ENCODE measurements around the gene PCNX3.
"Not testable (repeated sequence)": the region's sequence is repeated elsewhere in the genome, so short reads cannot be mapped to it uniquely, and the experiment has no call there.

PCNX3 gene

DNA sequence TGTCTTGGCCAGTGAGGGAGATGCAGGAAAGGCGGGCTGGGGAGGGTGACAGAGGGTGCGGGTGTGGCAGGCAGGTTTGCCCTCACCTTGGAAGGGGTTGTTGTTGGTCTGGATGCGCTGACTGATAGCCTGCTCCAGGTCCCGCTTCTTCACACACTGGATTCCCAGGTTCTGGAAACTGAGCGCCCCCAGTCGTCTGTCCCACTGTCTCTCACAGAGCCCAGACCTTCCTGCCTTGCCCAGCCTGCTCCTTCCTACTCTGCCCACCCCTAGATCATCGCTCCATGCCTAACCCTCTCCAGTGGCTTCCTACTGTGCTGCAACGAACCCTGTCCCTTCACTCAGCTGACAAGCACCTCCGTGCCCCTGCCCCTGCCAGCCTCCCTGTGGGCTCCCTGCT, 44.5 kb downstream of the PCNX3 start:
- DNase-seq (ENCODE audit: low read depth): no peak
- TF ChIP-seq, protein P1, sequence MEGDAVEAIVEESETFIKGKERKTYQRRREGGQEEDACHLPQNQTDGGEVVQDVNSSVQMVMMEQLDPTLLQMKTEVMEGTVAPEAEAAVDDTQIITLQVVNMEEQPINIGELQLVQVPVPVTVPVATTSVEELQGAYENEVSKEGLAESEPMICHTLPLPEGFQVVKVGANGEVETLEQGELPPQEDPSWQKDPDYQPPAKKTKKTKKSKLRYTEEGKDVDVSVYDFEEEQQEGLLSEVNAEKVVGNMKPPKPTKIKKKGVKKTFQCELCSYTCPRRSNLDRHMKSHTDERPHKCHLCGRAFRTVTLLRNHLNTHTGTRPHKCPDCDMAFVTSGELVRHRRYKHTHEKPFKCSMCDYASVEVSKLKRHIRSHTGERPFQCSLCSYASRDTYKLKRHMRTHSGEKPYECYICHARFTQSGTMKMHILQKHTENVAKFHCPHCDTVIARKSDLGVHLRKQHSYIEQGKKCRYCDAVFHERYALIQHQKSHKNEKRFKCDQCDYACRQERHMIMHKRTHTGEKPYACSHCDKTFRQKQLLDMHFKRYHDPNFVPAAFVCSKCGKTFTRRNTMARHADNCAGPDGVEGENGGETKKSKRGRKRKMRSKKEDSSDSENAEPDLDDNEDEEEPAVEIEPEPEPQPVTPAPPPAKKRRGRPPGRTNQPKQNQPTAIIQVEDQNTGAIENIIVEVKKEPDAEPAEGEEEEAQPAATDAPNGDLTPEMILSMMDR (IDR thresholded peaks at IDR 0.05; ENCODE audit: control insufficient read depth, insufficient read depth, low read depth, low read length, missing control alignments): no peak
- no peak overlapping the region for H3K4me3 ChIP-seq (ENCODE audit: control insufficient read depth, low read depth, low read length)

- not testable (repeated sequence) for H3K4me3 ChIP-seq (ENCODE audit: control insufficient read depth, low read depth, low read length); DNase-seq (ENCODE audit: low read depth)
These were observed 45.3 kb downstream of the PCNX3 start for GRCh38 chr11:65660908-65661307.

- H3K4me3 ChIP-seq (ENCODE audit: control insufficient read depth, low read depth, low read length): peak overlapping the region; percentile 65
- TF ChIP-seq, protein P1 (IDR thresholded peaks at IDR 0.05; ENCODE audit: control insufficient read depth, insufficient read depth, low read depth, low read length, missing control alignments): no peak
- no peak for DNase-seq (ENCODE audit: low read depth)
These were observed 46.1 kb downstream of the PCNX3 start for GRCh38 chr11:65661599-65662246.

- peak overlapping the region; percentile 65 for H3K4me3 ChIP-seq (ENCODE audit: control insufficient read depth, low read depth, low read length)
- DNase-seq (ENCODE audit: low read depth): no peak
- TF ChIP-seq, protein P1 (IDR thresholded peaks at IDR 0.05; ENCODE audit: control insufficient read depth, insufficient read depth, low read depth, low read length, missing control alignments): no peak
These were observed 46.7 kb downstream of the PCNX3 start for GRCh38 chr11:65662247-65662798.

DNA sequence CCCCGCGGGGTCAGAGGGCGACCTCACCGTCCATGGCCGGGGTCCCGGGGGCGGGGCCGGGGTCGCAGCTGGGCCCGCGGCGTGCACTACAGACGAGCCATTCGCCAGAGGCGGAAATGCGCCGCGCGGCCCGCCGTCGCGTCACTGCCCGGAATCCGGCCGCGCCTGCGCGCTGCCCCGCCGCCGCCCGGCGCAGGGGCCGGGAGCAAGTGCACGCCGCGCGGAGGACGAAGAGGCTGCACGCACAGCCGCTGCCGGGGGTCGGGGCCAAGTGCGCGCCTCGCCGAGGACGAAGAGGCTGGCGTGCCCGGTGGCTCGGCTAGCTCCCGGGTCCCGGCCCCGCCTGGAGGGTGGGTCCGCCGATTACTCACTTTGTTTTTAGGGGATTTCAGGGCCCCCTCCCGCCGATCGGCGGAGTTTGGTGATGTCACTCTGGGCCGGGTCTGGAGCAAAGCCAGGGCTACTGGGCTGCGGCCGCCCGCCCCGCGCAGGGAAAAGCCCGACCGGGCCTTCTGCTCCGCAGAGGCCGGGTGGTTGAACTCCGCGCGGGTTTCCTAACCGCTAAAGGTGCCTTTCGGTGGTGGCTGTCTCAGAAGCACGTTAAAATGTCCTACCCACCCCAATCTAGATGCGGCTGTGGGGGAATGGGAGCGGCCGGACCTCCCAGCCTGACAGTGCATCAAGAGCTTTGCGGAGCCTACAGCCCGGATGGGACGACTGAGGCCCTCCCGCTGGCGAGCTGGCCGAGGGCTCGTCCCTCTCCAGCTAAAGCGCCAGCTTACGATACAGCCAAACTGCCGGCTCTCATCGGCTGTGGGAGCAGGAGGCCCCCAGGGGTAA, 47.4 kb downstream of the PCNX3 start, which contains the start of gene RELA:
Gene RELA (minus strand): TSS at position 118 of the 840 bp plus-strand sequence. CDS start 84 bp downstream, at position 34.
- DNase-seq (ENCODE audit: low read depth): peak; percentile 78
- peak within 1 kb of the TSS; percentile 65 for H3K4me3 ChIP-seq (ENCODE audit: control insufficient read depth, low read depth, low read length)
- TF ChIP-seq, protein P1 (IDR thresholded peaks at IDR 0.05; ENCODE audit: control insufficient read depth, insufficient read depth, low read depth, low read length, missing control alignments): no peak

DNA sequence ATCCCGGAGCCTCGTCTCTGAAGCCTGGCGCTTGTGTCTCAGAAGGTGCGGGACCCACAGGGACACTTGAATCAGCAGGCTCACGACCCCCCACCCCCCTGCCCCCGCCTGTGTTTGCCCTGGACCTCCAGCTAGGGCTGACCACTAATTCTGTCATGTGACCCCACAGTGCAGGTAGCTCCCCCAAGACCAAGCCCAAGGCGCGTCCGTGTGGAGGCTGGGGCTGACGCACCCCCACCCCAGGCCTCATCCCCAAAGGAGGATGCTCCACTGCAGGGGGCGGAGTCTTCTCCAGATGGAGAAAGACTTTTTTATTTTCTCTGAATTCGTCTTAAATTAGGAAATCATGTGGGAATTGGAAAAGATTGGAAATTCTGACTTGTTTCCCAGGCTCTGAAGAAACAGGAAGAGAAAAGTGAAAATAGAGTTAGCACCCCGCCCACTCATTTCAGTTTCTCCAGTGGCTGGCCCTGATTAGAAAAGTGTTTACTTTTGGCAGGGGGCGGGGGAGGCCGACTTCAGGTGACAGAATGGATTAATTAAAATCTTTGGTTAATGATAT, 48.1 kb downstream of the PCNX3 start:
- TF ChIP-seq, protein P1 (IDR thresholded peaks at IDR 0.05; ENCODE audit: control insufficient read depth, insufficient read depth, low read depth, low read length, missing control alignments): no peak
- peak overlapping the region; percentile 65 for H3K4me3 ChIP-seq (ENCODE audit: control insufficient read depth, low read depth, low read length)
- peak; percentile 57 for DNase-seq (ENCODE audit: low read depth)

All from AG09309 (cell line).